Measurements from ENCODE around the gene GADL1.
A peak's percentile ranks its signal among the peaks of the same experiment; 100 is the strongest.

The GADL1 gene

GRCh38 chr3:30894521-30895251, at the start of gene GADL1:
Gene GADL1, minus strand, starts transcription at chr3:30894661. Its CDS starts 47 bp downstream, at chr3:30894614.
- DNase-seq, result peak; percentile 27

DNA sequence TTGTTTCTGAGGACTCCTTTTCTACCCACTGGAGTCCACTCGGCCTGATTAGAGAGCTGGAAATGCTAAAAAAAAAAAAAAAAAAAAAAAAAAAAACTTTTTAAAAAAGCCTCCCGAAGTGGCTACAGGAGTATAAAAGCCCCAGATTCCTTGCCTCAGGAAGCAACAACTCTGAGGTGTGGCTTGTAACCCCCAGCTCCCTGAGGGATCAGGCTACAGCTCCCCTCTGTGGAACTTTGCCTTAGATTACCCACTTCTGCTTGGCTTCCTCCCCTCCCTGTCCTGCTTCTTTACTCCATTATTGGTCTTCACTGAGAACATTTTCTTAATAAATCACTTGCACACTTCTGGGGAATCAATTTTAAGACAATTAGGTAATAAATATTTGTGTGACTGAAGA, 49.7 kb upstream of the GADL1 start:
- no peak for DNase-seq

DNA sequence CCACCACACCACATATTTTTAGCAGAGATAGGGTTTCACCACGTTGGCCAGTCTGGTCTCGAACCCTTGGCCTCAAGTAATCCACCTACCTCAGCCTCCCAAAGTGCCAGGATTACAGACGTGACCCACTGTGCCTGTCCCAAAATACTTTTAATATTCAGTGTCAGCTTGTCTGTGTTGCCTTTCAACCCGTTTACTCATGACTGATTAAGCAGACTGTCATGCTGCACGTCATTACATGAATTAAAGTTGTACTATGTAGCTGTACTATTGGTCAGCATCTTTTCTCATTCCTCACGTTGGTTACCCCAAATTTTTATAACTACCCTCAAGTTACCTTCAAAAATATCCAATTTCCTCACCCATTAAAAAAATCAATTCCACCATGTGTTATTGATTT, 48.7 kb upstream of the GADL1 start:
- no peak for DNase-seq

DNA sequence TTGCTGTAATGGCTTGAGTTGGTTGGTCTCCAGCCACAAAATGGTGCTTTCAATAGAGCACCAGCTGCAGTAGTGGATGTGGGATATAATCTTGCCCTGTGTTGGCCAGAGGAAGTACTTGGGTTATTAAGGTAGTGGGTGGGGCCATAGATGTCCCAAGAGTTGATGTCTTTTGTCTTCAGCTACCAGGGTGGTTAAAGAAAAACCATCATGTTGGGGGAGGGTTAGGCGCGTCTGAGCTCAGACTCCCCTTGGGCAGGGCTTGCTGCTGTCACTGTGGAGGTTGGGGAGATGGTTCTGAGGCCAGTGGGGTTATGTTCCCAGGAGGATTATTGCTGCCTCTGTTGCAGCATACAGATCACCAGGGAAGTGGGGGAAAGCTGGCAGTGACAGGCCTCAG, 46.9 kb upstream of the GADL1 start:
- no peak for DNase-seq

DNA sequence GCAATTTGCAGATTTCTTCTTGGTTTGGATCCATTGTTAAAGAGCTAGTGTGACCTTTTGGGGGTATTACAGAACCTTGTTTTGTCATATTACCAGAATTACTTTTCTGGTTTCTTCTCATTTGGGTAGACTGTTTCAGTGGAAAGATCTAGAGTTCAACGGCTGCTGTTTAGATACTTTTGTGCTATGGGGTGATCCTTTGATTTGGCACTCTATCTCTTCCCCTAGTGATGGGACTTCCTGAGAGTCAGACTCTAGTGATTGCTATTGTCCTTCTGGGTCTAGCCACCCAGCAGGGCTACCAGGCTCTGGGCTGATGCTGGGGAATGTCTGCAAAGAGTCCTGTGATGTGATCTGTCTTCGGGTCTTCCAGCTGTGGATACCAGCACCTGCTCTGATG, 46.3 kb upstream of the GADL1 start:
- DNase-seq, result no peak

- DNase-seq, result peak; percentile 84
Observed at GRCh38 chr3:30934208-30934550, 39.7 kb upstream of the GADL1 start.

DNA sequence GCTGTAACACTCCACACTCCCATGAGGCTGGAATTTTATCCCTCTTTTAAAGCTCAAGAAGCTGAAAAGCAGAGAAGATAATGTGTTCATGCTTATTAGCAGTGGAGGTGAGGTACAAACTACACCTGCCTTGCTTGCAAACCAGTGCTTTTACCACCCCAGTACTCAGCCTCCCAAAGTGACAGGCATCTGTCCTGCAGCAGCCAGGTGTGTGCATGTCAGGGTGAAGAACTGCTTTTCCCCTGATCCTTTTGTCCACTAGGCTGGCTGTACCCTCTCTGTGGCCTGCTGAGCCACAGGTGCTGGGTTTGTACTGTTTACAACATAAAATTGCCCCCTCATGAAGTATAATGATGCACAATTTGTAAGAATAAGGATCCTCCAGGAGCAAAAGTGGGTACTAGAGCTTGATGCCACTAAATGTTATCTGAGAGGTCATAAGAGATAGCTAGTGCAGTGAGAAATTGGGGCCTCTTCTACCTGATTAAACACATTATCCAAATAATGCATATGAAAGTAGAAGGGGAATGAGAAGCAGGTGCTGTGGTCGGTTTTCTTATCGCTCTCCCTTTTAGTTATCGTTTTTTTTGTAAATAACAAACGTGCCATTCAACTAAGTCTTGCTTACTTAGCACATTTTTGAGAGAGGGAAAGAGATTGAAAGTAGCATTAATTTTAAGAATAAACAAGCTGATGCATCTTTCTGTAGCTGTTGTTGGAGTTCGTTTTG, 39.2 kb upstream of the GADL1 start:
- DNase-seq, result peak; percentile 84

- DNase-seq, result no peak
Observed at GRCh38 chr3:30932513-30933098, 38.1 kb upstream of the GADL1 start.

DNA sequence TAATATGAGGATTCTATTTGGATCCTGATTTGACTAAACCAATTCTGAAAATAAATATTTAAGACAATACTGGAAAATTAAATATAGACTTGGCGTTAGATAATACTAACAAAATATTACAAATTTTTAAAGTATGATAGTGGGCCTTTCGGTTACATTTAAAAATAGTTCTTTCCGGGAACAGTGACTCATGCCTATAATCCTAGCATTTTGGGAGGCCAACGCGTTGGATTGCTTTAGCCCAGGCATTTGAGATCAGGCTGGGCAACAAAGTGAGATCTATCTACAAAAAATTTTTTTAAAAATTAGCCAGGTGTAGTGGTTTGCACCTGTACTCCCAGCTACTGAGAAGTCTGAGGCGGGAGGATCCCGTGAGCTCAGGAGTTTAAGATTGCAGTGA, 30.3 kb upstream of the GADL1 start:
- DNase-seq, result no peak

DNA sequence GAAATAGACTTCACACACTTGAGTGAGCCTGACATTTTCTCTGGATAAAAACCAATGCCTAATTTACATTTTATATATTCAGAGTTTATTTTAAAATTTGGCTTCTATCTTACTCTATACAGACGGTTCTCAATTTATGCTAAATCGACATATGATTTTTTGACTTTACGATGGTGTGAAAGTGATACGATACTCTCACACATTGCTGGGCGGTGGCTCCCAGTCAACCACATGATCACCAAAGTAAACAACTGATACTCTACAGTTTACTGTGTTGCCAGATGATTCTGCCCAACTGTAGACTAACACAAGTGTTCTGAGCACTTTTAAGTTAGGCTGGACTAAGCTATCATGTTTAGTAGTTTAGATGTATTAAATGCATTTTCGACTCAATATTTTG, 25.1 kb upstream of the GADL1 start:
- no peak for DNase-seq

DNA sequence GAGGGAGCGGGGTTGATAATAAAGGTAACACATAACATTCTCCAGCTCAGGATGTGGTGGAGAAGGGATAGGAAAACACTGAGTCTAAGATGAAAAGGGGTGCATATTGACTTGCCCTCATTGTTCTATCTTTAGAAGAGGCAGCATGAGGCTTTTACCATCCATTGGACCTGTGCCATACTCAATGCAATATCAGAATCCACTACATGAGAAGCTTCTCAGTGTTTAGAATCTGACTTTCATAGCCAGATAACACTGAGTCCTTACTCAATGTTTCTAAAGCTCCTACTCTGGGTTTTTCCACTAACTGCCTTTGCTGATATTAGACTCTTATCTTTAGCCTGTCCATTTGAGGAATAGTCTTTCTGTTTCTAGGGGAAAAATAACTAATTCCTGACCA, 24.3 kb upstream of the GADL1 start:
- no peak for DNase-seq

DNA sequence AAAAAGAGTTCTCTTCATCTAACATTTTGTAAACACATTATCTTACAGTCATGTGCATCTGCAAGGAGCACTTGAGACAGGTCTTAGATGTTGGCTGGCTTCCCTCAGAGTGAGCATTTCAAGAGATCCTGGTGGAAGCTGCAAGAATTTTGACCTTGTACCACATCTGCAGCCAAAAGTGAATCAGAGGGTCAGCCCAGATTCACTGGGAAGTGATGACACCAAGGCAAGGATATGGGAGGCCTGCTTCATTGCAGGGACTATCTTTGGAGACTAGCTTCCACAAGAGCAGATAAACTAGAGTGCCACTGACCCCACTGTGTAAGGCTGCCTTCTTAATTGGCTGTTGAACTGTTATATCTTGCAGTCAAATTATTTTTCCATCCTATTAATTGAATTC, 21.3 kb upstream of the GADL1 start:
- DNase-seq, result no peak

DNA sequence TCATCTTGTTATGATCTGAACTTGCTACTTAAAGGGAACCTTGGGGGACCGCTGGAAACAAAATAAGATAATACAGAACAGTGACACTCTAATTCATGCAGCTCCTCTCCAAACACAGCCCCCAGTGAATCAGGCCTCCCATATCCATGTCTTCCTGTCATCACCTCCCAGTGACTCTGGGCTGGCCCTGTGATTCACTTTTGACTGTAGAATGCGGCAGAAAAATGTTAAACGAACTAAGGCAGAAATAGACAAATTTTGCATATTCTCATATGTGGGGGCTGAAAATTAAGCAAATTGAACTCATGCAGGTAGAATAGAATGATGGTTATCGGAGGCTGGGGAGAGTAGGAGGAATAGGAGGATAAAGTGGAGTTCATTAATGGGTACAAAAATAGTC, 20.2 kb upstream of the GADL1 start:
- DNase-seq, result no peak

DNA sequence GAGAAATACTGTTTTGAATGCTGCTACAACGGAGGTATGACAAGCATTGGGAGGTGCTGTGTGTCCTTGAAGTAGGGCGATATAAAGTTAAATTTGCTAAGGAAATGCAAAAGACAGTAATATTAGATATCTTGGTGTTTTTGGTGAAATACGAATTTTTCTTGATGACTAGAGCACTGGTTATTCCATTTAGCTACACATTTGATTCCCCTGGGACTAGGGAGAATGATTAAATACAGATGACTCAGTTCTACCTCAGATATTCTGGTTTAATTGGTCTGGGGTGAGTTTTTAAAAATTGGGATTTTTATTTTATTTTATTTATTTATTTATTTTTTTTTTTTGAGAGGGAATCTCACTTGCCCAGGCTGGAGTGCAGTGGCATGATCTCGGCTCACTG, 18.7 kb upstream of the GADL1 start:
- no peak for DNase-seq

GRCh38 chr3:30912301-30912700, 17.8 kb upstream of the GADL1 start:
- no peak for DNase-seq

GRCh38 chr3:30908456-30909037, 14.1 kb upstream of the GADL1 start:
- DNase-seq, result peak; percentile 94

GRCh38 chr3:30904996-30905395, 10.5 kb upstream of the GADL1 start:
- no peak for DNase-seq

DNA sequence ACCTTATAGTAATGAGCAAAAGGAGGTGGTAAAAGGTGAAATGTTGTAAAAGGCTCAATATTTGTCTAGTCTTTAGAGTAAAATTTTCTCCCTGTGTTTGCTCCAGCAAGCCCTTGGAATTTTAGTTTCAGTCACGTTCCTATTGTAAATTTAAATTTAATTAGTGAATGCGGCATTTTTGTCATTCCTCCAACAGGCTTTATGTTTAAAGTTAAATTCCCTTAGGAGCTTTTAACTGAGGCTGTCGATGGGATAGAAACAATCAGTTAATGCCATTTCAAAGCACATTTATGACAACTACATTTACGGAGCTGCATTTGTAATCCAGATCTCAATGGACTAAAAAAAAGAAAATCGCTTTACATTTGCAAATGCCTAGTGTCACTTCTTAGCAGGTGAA, 868 bp upstream of the GADL1 start:
- DNase-seq, result no peak

GRCh38 chr3:30893678-30894325, 659 bp downstream of the GADL1 start:
- no peak for DNase-seq

DNA sequence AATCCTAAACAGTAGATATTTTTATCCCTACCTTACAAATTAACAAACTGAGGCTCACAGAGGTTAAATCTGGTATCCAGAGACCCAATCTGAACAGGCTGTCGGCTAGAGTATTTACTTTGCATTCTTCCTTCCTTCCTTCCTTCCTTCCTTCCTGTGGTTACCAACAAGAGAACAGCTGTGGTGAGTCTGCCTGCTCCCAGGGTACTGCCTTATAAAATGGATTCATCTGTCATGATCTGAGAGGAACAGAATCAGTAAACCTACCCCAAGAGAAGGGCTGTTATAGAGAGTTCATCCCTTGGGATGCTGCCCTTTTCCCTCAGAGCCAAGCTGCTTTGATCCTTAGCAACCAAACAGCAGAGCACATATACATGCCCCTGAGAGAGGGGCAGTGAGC, 3.6 kb downstream of the GADL1 start:
- no peak for DNase-seq

- DNase-seq, result no peak
Observed at GRCh38 chr3:30886888-30887287, 7.6 kb downstream of the GADL1 start.

DNA sequence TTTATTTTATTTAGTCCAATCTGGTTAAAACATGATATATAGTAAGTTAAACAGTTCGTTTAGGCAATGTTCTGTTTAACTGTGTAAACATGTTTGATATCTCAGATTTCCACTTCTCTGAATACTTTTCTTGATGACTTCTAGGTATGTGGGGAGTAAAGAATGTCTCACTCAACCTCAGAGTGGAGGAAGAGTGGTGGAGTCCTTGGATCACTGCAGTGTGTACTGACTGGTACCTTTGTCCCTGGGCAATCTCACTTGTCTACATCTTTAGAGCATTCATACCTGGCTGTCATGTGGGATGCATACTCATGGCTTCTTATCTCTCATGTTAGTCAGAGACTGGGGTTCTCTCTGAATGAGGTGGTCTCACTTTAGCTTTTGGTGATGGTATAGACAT, 15.6 kb downstream of the GADL1 start:
- DNase-seq, result no peak

GRCh38 chr3:30875505-30875904, 19.0 kb downstream of the GADL1 start:
- DNase-seq, result no peak

DNA sequence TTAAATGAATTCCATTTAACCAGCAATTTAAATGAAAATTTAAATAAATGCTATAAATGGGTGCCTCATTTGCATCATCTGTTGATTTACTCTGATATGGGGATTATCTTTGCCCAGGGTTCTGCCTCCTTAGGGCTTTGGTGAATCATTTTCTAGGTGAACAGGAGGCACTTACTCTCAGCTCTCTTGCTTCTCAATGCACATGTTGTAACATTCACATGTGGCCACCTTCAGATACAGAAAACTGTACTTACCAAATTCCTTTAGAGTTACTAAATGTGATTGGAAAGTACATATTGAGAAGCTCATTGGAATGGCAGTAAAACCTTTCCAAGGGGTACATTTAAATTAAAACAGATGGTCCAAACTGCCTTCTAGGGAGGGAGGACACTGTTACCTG, 20.8 kb downstream of the GADL1 start:
- DNase-seq, result peak; percentile 82

Measured in NCI-H526 treated with DMSO at 0.1 percent for 48 hours (cell line).